Frontal cortex (tissue), 4 donors: ENCODE measurements around the gene ZRANB1. TPM values are rescaled to one million over a fixed set of nuclear protein-coding genes. Genes with fewer than 3 reads are reported as not detected.
"Not testable (repeated sequence)": the region's sequence is repeated elsewhere in the genome, so short reads cannot be mapped to it uniquely, and the experiment has no call there.

Source experiments
- DNase-seq, 2 donors: peaks; one replicate each; pipeline ENCODE4 v3.0.0; 2012; ENCODE audit warnings: low spot score in 2 of 2
- FAIRE-seq: peaks from 2 replicates; lab custom pipeline; 2012; peaks lifted over from hg19 to GRCh38; lab: Jason Lieb, UNC
- total RNA-seq: library from RNA; depleted of rRNA; stranded (reverse); fragments of >200 nt; gene quantifications from one replicate; pipeline ENCODE4 v1.2.3, GENCODE V29; 2014
- donor health status: control.
- donor health status: control.
- donor health status: control.

ZRANB1 gene
- total RNA-seq, result 84.8 TPM

GRCh38 chr10:124941823-124942222 lies at the start of gene ZRANB1:
Gene ZRANB1 (plus strand): TSS chr10:124942123. CDS start chr10:124942494, 371 bp downstream.
- FAIRE-seq (no peak), DNase-seq (no peak)

- no peak for DNase-seq
- no peak for FAIRE-seq
Measured at GRCh38 chr10:124892905-124893304, 49.0 kb upstream of the ZRANB1 start.

GRCh38 chr10:124894569-124895215 lies 47.2 kb upstream of the ZRANB1 start:
- no peak for DNase-seq
- no peak for FAIRE-seq

- no peak for DNase-seq
Measured at GRCh38 chr10:124896751-124897150, 45.2 kb upstream of the ZRANB1 start.

GRCh38 chr10:124898471-124898870 lies 43.5 kb upstream of the ZRANB1 start:
- DNase-seq, result no peak
- no peak for FAIRE-seq

More at GRCh38 chr10:124896751-124897150, 45.2 kb upstream of the ZRANB1 start:
- no peak for FAIRE-seq

GRCh38 chr10:124899151-124899550 lies 42.8 kb upstream of the ZRANB1 start:
- FAIRE-seq (no peak), DNase-seq (no peak)

GRCh38 chr10:124902462-124902861 lies 39.5 kb upstream of the ZRANB1 start:
- no peak for DNase-seq
- no peak for FAIRE-seq

- DNase-seq, result no peak
- FAIRE-seq, result no peak
Measured at GRCh38 chr10:124903111-124903510, 38.8 kb upstream of the ZRANB1 start.

- no peak for DNase-seq
- no peak for FAIRE-seq
Measured at GRCh38 chr10:124904796-124905195, 37.1 kb upstream of the ZRANB1 start.

GRCh38 chr10:124906551-124907001 lies 35.3 kb upstream of the ZRANB1 start:
- DNase-seq (no peak), FAIRE-seq (no peak)

GRCh38 chr10:124909563-124909962 lies 32.4 kb upstream of the ZRANB1 start:
- FAIRE-seq (no peak), DNase-seq (no peak)

- FAIRE-seq (no peak), DNase-seq (no peak)
Measured at GRCh38 chr10:124911124-124912067, 30.5 kb upstream of the ZRANB1 start.

- DNase-seq, result no peak
- no peak for FAIRE-seq
Measured at GRCh38 chr10:124912101-124912886, 29.6 kb upstream of the ZRANB1 start.

GRCh38 chr10:124913167-124913566 lies 28.8 kb upstream of the ZRANB1 start:
- DNase-seq, result no peak
- no peak for FAIRE-seq

GRCh38 chr10:124914398-124914797 lies 27.5 kb upstream of the ZRANB1 start:
- not testable (repeated sequence) for DNase-seq, FAIRE-seq

GRCh38 chr10:124916098-124916584 lies 25.8 kb upstream of the ZRANB1 start:
- FAIRE-seq, result no peak

GRCh38 chr10:124916585-124917427 lies 25.1 kb upstream of the ZRANB1 start:
- FAIRE-seq, result no peak
- DNase-seq, result peak; percentile 99

More at GRCh38 chr10:124916098-124916584, 25.8 kb upstream of the ZRANB1 start:
- DNase-seq, result no peak

GRCh38 chr10:124917428-124918190 lies 24.3 kb upstream of the ZRANB1 start:
- no peak for FAIRE-seq

More at GRCh38 chr10:124917428-124918190, 24.3 kb upstream of the ZRANB1 start:
- DNase-seq, result peak; percentile 29 to 44
